ENCODE measurements around the gene NF1. TPM values are rescaled to one million over a fixed set of nuclear protein-coding genes. Genes with fewer than 3 reads are reported as not detected.

Gene NF1
- polyA plus RNA-seq, 1 of the 3 experiments (the other 2 are of a cell fraction), result 19.6 TPM

GRCh38 chr17:31101943-31102342 is 7.2 kb downstream of the NF1 start:
- Histone ChIP-seq H4K20me1 (ENCODE audit: insufficient read depth) (peaks cover 82% of the 10 kb centered on the region), H3K9me3 (no peaks in the 10 kb centered on the region), H2AFZ (ENCODE audit: low read depth) (no peak overlapping the region), H3K27me3 (ENCODE audit: insufficient read depth) (no peaks in the 10 kb centered on the region), H3K36me3 (replicated peaks in 1 of 2; ENCODE audit: control insufficient read depth in 1 of 2, insufficient read depth in 2 of 2, low read length in 1 of 2) (peaks cover 0 to 5% of the 10 kb centered on the region in 2 experiments), H3K9ac (no peak overlapping the region), H3K9me2 (no peaks in the 10 kb centered on the region), H3K4me2 (no peak overlapping the region), H3F3A (replicated peaks; ENCODE audit: insufficient read depth) (peaks cover 10% of the 10 kb centered on the region), H3K27ac (ENCODE audit: low read depth in 2 of 2, low read length in 1 of 2) (0 out of 4 replicates have a peak overlapping the region, but pooled peaks of 1 of the 2 experiments have one; percentile 2), H3K79me2 (ENCODE audit: insufficient read depth) (peaks cover 100% of the 10 kb centered on the region), H3K4me1 (ENCODE audit: control insufficient read depth in 1 of 2, insufficient read depth in 2 of 2, low read depth in 1 of 2, low read length in 1 of 2) (no peaks in the 10 kb centered on the region), H3K4me3 (ENCODE audit: low read depth in 2 of 2, low read length in 1 of 2) (no peak overlapping the region)
- POLR2A ChIA-PET, result no interaction called here
- TF ChIP-seq FOXM1 (IDR thresholded peaks at IDR 0.05; ENCODE audit: low read depth) (no peak), CTCF (IDR thresholded peaks at IDR 0.05) (no peak), EZH2phosphoT487 (IDR thresholded peaks at IDR 0.05; ENCODE audit: borderline replicate concordance, low read depth) (no peak), TCF12 (IDR thresholded peaks at IDR 0.05) (no peak), TEAD4 (IDR thresholded peaks at IDR 0.05; ENCODE audit: borderline replicate concordance, insufficient read depth) (no peak), SMC3 (IDR thresholded peaks at IDR 0.05; ENCODE audit: low read depth, low read length) (no peak), RAD21 (IDR thresholded peaks at IDR 0.05; ENCODE audit: low read length) (no peak), POLR2AphosphoS5 (IDR thresholded peaks at IDR 0.05; ENCODE audit: low read depth, low read length) (no peak), MEF2A (IDR thresholded peaks at IDR 0.05; ENCODE audit: borderline replicate concordance, low read depth) (no peak), TAF1 (IDR thresholded peaks at IDR 0.05; ENCODE audit: borderline replicate concordance, low read depth, low read length) (no peak), FOXJ3 (CRISPR knock-in tag; IDR thresholded peaks at IDR 0.05) (no peak), ZBTB33 (IDR thresholded peaks at IDR 0.05; ENCODE audit: borderline replicate concordance, low read depth) (no peak), PBX3 (IDR thresholded peaks at IDR 0.05) (no peak), NFIC (IDR thresholded peaks at IDR 0.05; ENCODE audit: borderline replicate concordance) (no peak), RXRA (IDR thresholded peaks at IDR 0.05; ENCODE audit: borderline replicate concordance, low read depth) (no peak), FOSL2 (IDR thresholded peaks at IDR 0.05; ENCODE audit: borderline replicate concordance, low read depth) (no peak), JUND (IDR thresholded peaks at IDR 0.05) (no peak)
- TF ChIP-seq, protein P1, sequence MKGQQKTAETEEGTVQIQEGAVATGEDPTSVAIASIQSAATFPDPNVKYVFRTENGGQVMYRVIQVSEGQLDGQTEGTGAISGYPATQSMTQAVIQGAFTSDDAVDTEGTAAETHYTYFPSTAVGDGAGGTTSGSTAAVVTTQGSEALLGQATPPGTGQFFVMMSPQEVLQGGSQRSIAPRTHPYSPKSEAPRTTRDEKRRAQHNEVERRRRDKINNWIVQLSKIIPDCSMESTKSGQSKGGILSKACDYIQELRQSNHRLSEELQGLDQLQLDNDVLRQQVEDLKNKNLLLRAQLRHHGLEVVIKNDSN (IDR thresholded peaks at IDR 0.05; ENCODE audit: borderline replicate concordance, low read depth), result no peak
- CTCF ChIA-PET, result no interaction called here
- DNase-seq, result no peak
